A549 (cell line): ENCODE data around the gene CCDC171. TPM values are rescaled to one million over a fixed set of nuclear protein-coding genes. Genes with fewer than 3 reads are reported as not detected.

Source experiments
- ATAC-seq, 2 experiments: fragments of 200-7000 bp in 1 of 2; fragments of >200 bp in 1 of 2; cut with Nextera tagmentation in 1 of 2; cut with Tn5 transposase in 1 of 2; 3 replicates each; pipeline versions ENCODE4 v1.8.0 to v1.9.1; 2018 to 2020; ENCODE audit warnings: mild to moderate bottlenecking in 1 of 2, moderate library complexity in 1 of 2
- CTCF ChIA-PET: fragments of 300-600 bp; sonication (Branson Sonifier 250); formaldehyde crosslinking; extraction: SDS; loops from one replicate; lab custom pipeline; 2021; ENCODE audit warnings: antibody characterized with exemption, inconsistent platforms; lab: Yijun Ruan, JAX
- POLR2A ChIA-PET: fragments of 350-600 bp; formaldehyde crosslinking; extraction: SDS; loops from one replicate; lab custom pipeline; 2021; ENCODE audit warnings: antibody characterized with exemption, inconsistent platforms; lab: Yijun Ruan, JAX
- DNase-seq, 2 experiments: peaks; one replicate each; pipeline versions ENCODE4 v3.0.0 to v3.0.0-alpha.2; 2011 to 2016; ENCODE audit warnings: low read depth in 1 of 2, low spot score in 1 of 2
- FAIRE-seq: peaks from 2 replicates; lab custom pipeline; 2011; peaks lifted over from hg19 to GRCh38; lab: Jason Lieb, UNC
- H3K27ac ChIP-seq, 2 experiments: fragments of >200 bp; sonication (Bioruptor Twin); formaldehyde crosslinking; 3 replicates each; pipeline ENCODE4 v1.5.1; 2016 to 2017
- H3K4me1 ChIP-seq: fragments of >200 bp; sonication (Bioruptor Twin); formaldehyde crosslinking; 3 replicates; pipeline ENCODE4 v1.6.1; 2016
- H3K4me2 ChIP-seq: fragments of >200 bp; sonication (Bioruptor Twin); formaldehyde crosslinking; 3 replicates; pipeline ENCODE4 v1.6.1; 2016
- H3K4me3 ChIP-seq: fragments of >200 bp; sonication (Bioruptor Twin); formaldehyde crosslinking; 3 replicates; pipeline ENCODE4 v1.5.1; 2016
- H3K9me3 ChIP-seq: fragments of >200 bp; sonication (Bioruptor Twin); formaldehyde crosslinking; 3 replicates; pipeline ENCODE4 v1.6.1; 2016
- BCL3 ChIP-seq: fragments of >200 bp; sonication (Bioruptor Twin); formaldehyde crosslinking; IDR thresholded peaks from 3 replicates; pipeline ENCODE4 v1.6.1; 2016
- CEBPB ChIP-seq, 2 experiments: fragments of >200 bp in 1 of 2; sonication (Bioruptor Twin) in 1 of 2; formaldehyde crosslinking in 1 of 2; IDR thresholded peaks; 2 replicates each; pipeline ENCODE4 v1.6.1; 2012 to 2016
- CHD2 ChIP-seq: fragments of 150-350 bp; IDR thresholded peaks from 2 replicates; pipeline ENCODE4 v1.6.1; 2014; ENCODE audit warnings: low read length; ENCODE audit not compliant: partially characterized antibody
- EHMT2 ChIP-seq: fragments of 200-600 bp; sonication (generic); IDR thresholded peaks from 2 replicates; pipeline ENCODE4 v1.6.1; 2016; ENCODE audit warnings: antibody characterized with exemption, low read depth, mild to moderate bottlenecking, moderate library complexity
- FOSB ChIP-seq: fragments of 250-450 bp; sonication (Bioruptor Pico); IDR thresholded peaks from 2 replicates; pipeline ENCODE4 v1.5.0; 2020; ENCODE audit warnings: mild to moderate bottlenecking, moderate library complexity
- FOSL2 ChIP-seq, 2 experiments: fragments of 450-650 bp in 1 of 2; fragments of >200 bp in 1 of 2; sonication (Bioruptor Twin) in 1 of 2; formaldehyde crosslinking; IDR thresholded peaks; 2 replicates each; pipeline versions ENCODE4 v1.5.0 to v1.6.1; 2016 to 2020; ENCODE audit warnings: mild to moderate bottlenecking in 1 of 2, moderate library complexity in 1 of 2
- GATA3 ChIP-seq: IDR thresholded peaks from 2 replicates; pipeline ENCODE4 v1.6.1; 2012; ENCODE audit warnings: borderline replicate concordance
- HES2 ChIP-seq: fragments of >200 bp; sonication (Bioruptor Twin); formaldehyde crosslinking; IDR thresholded peaks from 2 replicates; pipeline ENCODE4 v1.6.1; 2016
- HEYL ChIP-seq: fragments of 250-450 bp; sonication (Bioruptor Pico); IDR thresholded peaks from 2 replicates; pipeline ENCODE4 v1.8.0; 2021; ENCODE audit warnings: mild to moderate bottlenecking, moderate library complexity
- KDM1A ChIP-seq: fragments of 200-600 bp; sonication (generic); IDR thresholded peaks from 2 replicates; pipeline ENCODE4 v1.6.1; 2016; ENCODE audit warnings: low read depth, mild to moderate bottlenecking
- MYC ChIP-seq: IDR thresholded peaks from 2 replicates; pipeline ENCODE4 v1.6.1; 2012; ENCODE audit warnings: mild to moderate bottlenecking, inconsistent platforms, low read length, improper control_type of control experiment, borderline replicate concordance
- NFE2L2 ChIP-seq: fragments of 150-350 bp; conservative IDR thresholded peaks from 2 replicates; pipeline ENCODE4 v1.6.1; 2014; ENCODE audit warnings: low read length
- NR3C1 ChIP-seq: fragments of >200 bp; sonication (Bioruptor Twin); formaldehyde crosslinking; IDR thresholded peaks from 3 replicates; pipeline ENCODE4 v1.6.1; 2017
- PBX3 ChIP-seq: IDR thresholded peaks from 2 replicates; pipeline ENCODE4 v1.6.1; 2012
- PHF8 ChIP-seq: fragments of 200-600 bp; sonication (generic); IDR thresholded peaks from 2 replicates; pipeline ENCODE4 v1.6.1; 2016; ENCODE audit warnings: low read depth, mild to moderate bottlenecking, antibody characterized with exemption, moderate library complexity, borderline replicate concordance
- RAD21 ChIP-seq, 2 experiments: fragments of >200 bp in 1 of 2; sonication (Bioruptor Twin) in 1 of 2; formaldehyde crosslinking in 1 of 2; IDR thresholded peaks in 1 of 2; conservative IDR thresholded peaks in 1 of 2; 2 replicates in 1 of 2; 3 replicates in 1 of 2; pipeline ENCODE4 v1.6.1; 2012 to 2018; ENCODE audit warnings: inconsistent platforms in 1 of 2
- RNF2 ChIP-seq: fragments of 200-600 bp; sonication (generic); IDR thresholded peaks from 2 replicates; pipeline ENCODE4 v1.6.1; 2016; ENCODE audit warnings: low read depth, mild to moderate bottlenecking, antibody characterized with exemption, moderate library complexity, borderline replicate concordance
- SMC3 ChIP-seq: fragments of >200 bp; sonication (Bioruptor Twin); formaldehyde crosslinking; IDR thresholded peaks from 3 replicates; pipeline ENCODE4 v1.6.1; 2018; ENCODE audit warnings: inconsistent platforms
- ZFP36 ChIP-seq: fragments of 450-650 bp; IDR thresholded peaks from 2 replicates; pipeline ENCODE4 v1.6.1; 2014; ENCODE audit warnings: borderline replicate concordance; ENCODE audit not compliant: partially characterized antibody
- ZNF302 ChIP-seq: fragments of 250-450 bp; sonication (Bioruptor Pico); IDR thresholded peaks from 2 replicates; pipeline ENCODE4 v1.9.0; 2021; ENCODE audit warnings: inconsistent platforms, mild to moderate bottlenecking, moderate library complexity
- WGBS: methylation state at CpG from one replicate; pipeline ENCODE4 v1.1.6; 2017; ENCODE audit errors: missing lambda C conversion rate; 5-methylcytosine and 5-hydroxymethylcytosine counted together
- polyA plus RNA-seq, 4 experiments: library from polyadenylated mRNA; depleted of rRNA in 3 of 4; stranded (reverse); fragments of >200 nt; fragmentation: RNase III in 1 of 4; extraction: RNeasy Plus Mini Kit Qiagen cat#74134 plus additional on column Dnase treatment in 1 of 4; gene quantifications; 2 replicates in 3 of 4; 3 replicates in 1 of 4; pipeline ENCODE4 v1.2.3, GENCODE V29; 2011 to 2017

Gene CCDC171
- polyA plus RNA-seq, 2 of the 4 experiments (the other 2 are of a cell fraction), result 0.88 to 1.3 TPM

GRCh38 chr9:15843931-15844330, 291.1 kb downstream of the CCDC171 start:
- H3K27ac ChIP-seq, result no peak overlapping the region
- no peak for DNase-seq
- FAIRE-seq, result no peak
- H3K4me3 ChIP-seq, result no peak overlapping the region
- WGBS, result 89% methylated on average over 2 of the region's 2 CpGs
- CTCF ChIA-PET, result interaction anchor here (0.9 kb wide), 1 partner anchor 1650 kb away, joined by 4 read pairs; no protein-coding TSS in a partner anchor
- ATAC-seq, result no peak
- no peak for TF ChIP-seq ZFP36
- no peak for TF ChIP-seq PHF8
- TF ChIP-seq GATA3, result no peak
- no peak for TF ChIP-seq RNF2
- no peak for TF ChIP-seq HEYL
- no peak for TF ChIP-seq NFE2L2
- TF ChIP-seq SMC3, result no peak
- no peak for TF ChIP-seq HES2
- TF ChIP-seq CEBPB (IDR thresholded peaks at IDR 0.05), result no peak
- no peaks in the 10 kb centered on the region for H3K9me3 ChIP-seq
- POLR2A ChIA-PET, result no interaction called here
- H3K4me2 ChIP-seq, result no peak overlapping the region
- H3K4me1 ChIP-seq, result no peaks in the 10 kb centered on the region

GRCh38 chr9:15846611-15847010, 293.8 kb downstream of the CCDC171 start:
- Histone ChIP-seq H3K4me1 (no peaks in the 10 kb centered on the region), H3K27ac (no peak overlapping the region), H3K4me3 (no peak overlapping the region), H3K9me3 (no peaks in the 10 kb centered on the region), H3K4me2 (no peak overlapping the region)
- ChIA-PET CTCF (interaction anchor here (0.9 kb wide), 1 partner anchor 9 kb away, joined by 4 read pairs; no protein-coding TSS in a partner anchor), POLR2A (no interaction called here)
- no peak for DNase-seq
- 79% methylated on average over 6 of the region's 6 CpGs for WGBS
- FAIRE-seq, result no peak
- TF ChIP-seq EHMT2 (no peak), PBX3 (no peak), MYC (no peak), BCL3 (no peak), FOSB (CRISPR knock-in tag) (no peak), FOSL2 (IDR thresholded peaks at IDR 0.05) (no peak), FOSL2 (CRISPR knock-in tag; IDR thresholded peaks at IDR 0.05) (no peak), ZNF302 (CRISPR knock-in tag) (no peak), ZFP36 (no peak), CHD2 (no peak), KDM1A (no peak), NR3C1 (no peak), SMC3 (no peak)
- no peak for ATAC-seq

GRCh38 chr9:15849871-15850270, 297.0 kb downstream of the CCDC171 start:
- no peak for ATAC-seq
- Histone ChIP-seq H3K4me3 (no peak overlapping the region), H3K4me2 (no peak overlapping the region), H3K9me3 (no peaks in the 10 kb centered on the region), H3K4me1 (no peaks in the 10 kb centered on the region), H3K27ac (no peak overlapping the region)
- no peak for DNase-seq
- FAIRE-seq, result no peak
- no peak for TF ChIP-seq FOSL2 (IDR thresholded peaks at IDR 0.05)
- TF ChIP-seq FOSL2 (CRISPR knock-in tag; IDR thresholded peaks at IDR 0.05), result no peak
- TF ChIP-seq NR3C1, result no peak
- no peak for TF ChIP-seq PBX3
- no peak for TF ChIP-seq RAD21 (conservative IDR thresholded peaks at IDR 0.05 in 1 of 2, IDR thresholded peaks at IDR 0.05 in 1 of 2)
- CTCF ChIA-PET, result no interaction called here
- POLR2A ChIA-PET, result no interaction called here
- WGBS, result 92% methylated on average over 1 of the region's 1 CpG
